Measurements from ENCODE around the gene RPUSD3.
"Not testable (repeated sequence)": the region's sequence is repeated elsewhere in the genome, so short reads cannot be mapped to it uniquely, and the experiment has no call there.

DNA sequence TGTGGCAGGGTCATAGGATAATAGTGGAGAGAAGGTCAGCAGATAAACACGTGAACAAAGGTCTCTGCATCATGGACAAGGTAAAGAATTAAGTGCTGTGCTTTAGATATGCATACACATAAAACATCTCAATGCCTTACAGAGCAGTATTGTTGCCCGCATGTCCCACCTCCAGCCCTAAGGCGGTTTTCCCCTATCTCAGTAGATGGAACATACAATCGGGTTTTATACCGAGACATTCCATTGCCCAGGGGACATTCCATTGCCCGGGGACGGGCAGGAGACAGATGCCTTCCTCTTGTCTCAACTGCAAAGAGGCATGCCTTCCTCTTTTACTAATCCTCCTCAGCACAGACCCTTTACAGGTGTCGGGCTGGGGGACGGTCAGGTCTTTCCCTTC lies 4.1 kb upstream of the RPUSD3 start:
- not testable (repeated sequence) for TF ChIP-seq POLR2A (IDR thresholded peaks at IDR 0.05)
- TF ChIP-seq, protein P1, sequence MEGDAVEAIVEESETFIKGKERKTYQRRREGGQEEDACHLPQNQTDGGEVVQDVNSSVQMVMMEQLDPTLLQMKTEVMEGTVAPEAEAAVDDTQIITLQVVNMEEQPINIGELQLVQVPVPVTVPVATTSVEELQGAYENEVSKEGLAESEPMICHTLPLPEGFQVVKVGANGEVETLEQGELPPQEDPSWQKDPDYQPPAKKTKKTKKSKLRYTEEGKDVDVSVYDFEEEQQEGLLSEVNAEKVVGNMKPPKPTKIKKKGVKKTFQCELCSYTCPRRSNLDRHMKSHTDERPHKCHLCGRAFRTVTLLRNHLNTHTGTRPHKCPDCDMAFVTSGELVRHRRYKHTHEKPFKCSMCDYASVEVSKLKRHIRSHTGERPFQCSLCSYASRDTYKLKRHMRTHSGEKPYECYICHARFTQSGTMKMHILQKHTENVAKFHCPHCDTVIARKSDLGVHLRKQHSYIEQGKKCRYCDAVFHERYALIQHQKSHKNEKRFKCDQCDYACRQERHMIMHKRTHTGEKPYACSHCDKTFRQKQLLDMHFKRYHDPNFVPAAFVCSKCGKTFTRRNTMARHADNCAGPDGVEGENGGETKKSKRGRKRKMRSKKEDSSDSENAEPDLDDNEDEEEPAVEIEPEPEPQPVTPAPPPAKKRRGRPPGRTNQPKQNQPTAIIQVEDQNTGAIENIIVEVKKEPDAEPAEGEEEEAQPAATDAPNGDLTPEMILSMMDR (IDR thresholded peaks at IDR 0.05 in 8 of 11, conservative IDR thresholded peaks at IDR 0.05 in 3 of 11) = not testable (repeated sequence)

Data from spleen (tissue), 7 donors.